Neutrophil (primary cell): ENCODE results near the gene PIEZO2.

ENCODE experiments used
- H3K27ac ChIP-seq: fragments of 200-600 bp; sonication (generic); 2 replicates; pipeline ENCODE4 v1.5.1; 2016; ENCODE audit warnings: mild to moderate bottlenecking, moderate library complexity
- H3K27me3 ChIP-seq: fragments of 200-600 bp; sonication (generic); 2 replicates; pipeline ENCODE4 v1.6.0; 2016; ENCODE audit warnings: mild to moderate bottlenecking
- H3K36me3 ChIP-seq: fragments of 200-600 bp; sonication (generic); 2 replicates; pipeline ENCODE4 v1.5.1; 2017
- H3K4me1 ChIP-seq, 2 experiments: fragments of 200-600 bp in 1 of 2; sonication (generic) in 1 of 2; 1 replicate in 1 of 2; 2 replicates in 1 of 2; pipeline versions ENCODE4 v1.5.1 to v1.6.1; 2013 to 2016; ENCODE audit warnings: low read depth in 1 of 2, low read length in 1 of 2, mild to moderate bottlenecking in 1 of 2, moderate library complexity in 1 of 2; ENCODE audit not compliant: control insufficient read depth in 1 of 2, insufficient read depth in 1 of 2
- H3K4me3 ChIP-seq, 2 experiments: fragments of 200-600 bp in 1 of 2; sonication (generic) in 1 of 2; 1 replicate in 1 of 2; 2 replicates in 1 of 2; pipeline ENCODE4 v1.5.1; 2013 to 2016; ENCODE audit warnings: low read depth in 1 of 2, low read length in 1 of 2, mild to moderate bottlenecking in 1 of 2, moderate library complexity in 1 of 2
- H3K9me3 ChIP-seq: fragments of 200-600 bp; sonication (generic); 2 replicates; pipeline ENCODE4 v1.5.1; 2016
- TF ChIP-seq, protein P1 (sequence below): fragments of 200-600 bp; sonication (generic); IDR thresholded peaks from 2 replicates; pipeline ENCODE4 v1.5.1; 2016; ENCODE audit warnings: antibody characterized with exemption

Gene PIEZO2

GRCh38 chr18:11024928-11025669 is 124.3 kb downstream of the PIEZO2 start:
- no peaks in the 10 kb centered on the region for H3K36me3 ChIP-seq
- H3K27ac ChIP-seq: no peak overlapping the region
- no peaks in the 10 kb centered on the region for H3K4me1 ChIP-seq
- TF ChIP-seq, protein P1, sequence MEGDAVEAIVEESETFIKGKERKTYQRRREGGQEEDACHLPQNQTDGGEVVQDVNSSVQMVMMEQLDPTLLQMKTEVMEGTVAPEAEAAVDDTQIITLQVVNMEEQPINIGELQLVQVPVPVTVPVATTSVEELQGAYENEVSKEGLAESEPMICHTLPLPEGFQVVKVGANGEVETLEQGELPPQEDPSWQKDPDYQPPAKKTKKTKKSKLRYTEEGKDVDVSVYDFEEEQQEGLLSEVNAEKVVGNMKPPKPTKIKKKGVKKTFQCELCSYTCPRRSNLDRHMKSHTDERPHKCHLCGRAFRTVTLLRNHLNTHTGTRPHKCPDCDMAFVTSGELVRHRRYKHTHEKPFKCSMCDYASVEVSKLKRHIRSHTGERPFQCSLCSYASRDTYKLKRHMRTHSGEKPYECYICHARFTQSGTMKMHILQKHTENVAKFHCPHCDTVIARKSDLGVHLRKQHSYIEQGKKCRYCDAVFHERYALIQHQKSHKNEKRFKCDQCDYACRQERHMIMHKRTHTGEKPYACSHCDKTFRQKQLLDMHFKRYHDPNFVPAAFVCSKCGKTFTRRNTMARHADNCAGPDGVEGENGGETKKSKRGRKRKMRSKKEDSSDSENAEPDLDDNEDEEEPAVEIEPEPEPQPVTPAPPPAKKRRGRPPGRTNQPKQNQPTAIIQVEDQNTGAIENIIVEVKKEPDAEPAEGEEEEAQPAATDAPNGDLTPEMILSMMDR: no peak
- H3K4me3 ChIP-seq: no peak overlapping the region
- H3K27me3 ChIP-seq: no peaks in the 10 kb centered on the region
- H3K9me3 ChIP-seq: no peaks in the 10 kb centered on the region

DNA sequence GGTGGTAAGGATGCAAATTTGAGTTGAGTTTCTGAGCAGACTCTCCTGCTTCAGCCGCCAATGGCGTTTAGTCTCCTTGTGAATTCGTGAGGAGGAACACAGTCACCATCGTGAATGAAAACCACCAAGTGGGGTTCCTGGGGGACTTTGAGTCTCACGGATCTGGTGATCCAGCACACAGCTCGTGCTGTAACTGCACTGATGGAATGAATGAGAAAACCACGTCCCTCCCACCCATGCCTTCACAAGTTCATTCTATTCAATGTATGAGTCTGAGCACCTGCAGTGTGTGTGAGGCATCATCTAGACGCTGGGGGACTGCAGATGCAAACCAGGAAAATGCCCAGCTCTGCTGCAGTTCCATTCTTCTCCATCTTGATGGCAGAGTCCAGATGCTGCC is 127.9 kb downstream of the PIEZO2 start:
- Histone ChIP-seq H3K36me3 (no peaks in the 10 kb centered on the region), H3K4me3 (no peak overlapping the region), H3K27me3 (no peaks in the 10 kb centered on the region), H3K9me3 (no peaks in the 10 kb centered on the region), H3K27ac (no peak overlapping the region), H3K4me1 (no peaks in the 10 kb centered on the region)
- TF ChIP-seq, protein P1: no peak

- Histone ChIP-seq H3K36me3 (no peaks in the 10 kb centered on the region), H3K9me3 (no peaks in the 10 kb centered on the region), H3K27ac (no peak overlapping the region), H3K4me3 (no peak overlapping the region), H3K27me3 (no peaks in the 10 kb centered on the region), H3K4me1 (no peaks in the 10 kb centered on the region)
- TF ChIP-seq, protein P1: no peak
Measured at GRCh38 chr18:11020877-11021414, 128.4 kb downstream of the PIEZO2 start.

DNA sequence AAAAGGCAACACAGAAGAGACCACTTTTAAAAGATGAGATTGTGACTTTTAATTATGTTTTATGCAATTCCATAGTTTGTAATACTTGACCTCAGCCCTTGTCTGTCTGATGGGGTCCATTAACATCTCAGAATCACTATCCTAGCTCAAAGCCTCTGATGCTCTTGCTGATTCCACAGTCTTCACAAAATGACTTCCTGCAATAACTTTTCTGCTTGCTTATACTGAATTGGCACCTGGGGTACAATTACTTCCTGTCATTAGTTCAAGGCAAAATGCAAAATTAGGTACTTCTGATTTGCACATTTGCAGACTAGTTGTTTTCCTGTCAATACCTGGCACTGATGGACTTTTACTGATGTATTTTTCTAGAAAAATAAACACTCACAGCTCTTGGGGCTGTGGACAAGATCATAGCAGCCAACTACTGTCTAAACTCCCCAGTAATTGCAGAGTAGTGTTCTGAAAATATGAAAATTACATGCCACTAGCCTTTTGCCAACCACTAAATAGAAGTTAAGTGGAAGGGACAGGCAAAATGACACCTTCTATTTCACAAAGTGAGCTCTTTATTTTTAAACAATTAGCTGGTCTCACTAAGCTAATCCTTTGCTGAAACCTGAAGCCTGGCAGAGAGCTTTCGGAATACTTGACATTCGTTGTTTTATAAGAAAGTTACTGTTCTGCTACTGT is 129.1 kb downstream of the PIEZO2 start:
- TF ChIP-seq, protein P1: no peak
- no peaks in the 10 kb centered on the region for H3K4me1 ChIP-seq
- no peak overlapping the region for H3K27ac ChIP-seq
- no peaks in the 10 kb centered on the region for H3K36me3 ChIP-seq
- H3K9me3 ChIP-seq: no peaks in the 10 kb centered on the region
- H3K4me3 ChIP-seq: no peak overlapping the region
- no peaks in the 10 kb centered on the region for H3K27me3 ChIP-seq

DNA sequence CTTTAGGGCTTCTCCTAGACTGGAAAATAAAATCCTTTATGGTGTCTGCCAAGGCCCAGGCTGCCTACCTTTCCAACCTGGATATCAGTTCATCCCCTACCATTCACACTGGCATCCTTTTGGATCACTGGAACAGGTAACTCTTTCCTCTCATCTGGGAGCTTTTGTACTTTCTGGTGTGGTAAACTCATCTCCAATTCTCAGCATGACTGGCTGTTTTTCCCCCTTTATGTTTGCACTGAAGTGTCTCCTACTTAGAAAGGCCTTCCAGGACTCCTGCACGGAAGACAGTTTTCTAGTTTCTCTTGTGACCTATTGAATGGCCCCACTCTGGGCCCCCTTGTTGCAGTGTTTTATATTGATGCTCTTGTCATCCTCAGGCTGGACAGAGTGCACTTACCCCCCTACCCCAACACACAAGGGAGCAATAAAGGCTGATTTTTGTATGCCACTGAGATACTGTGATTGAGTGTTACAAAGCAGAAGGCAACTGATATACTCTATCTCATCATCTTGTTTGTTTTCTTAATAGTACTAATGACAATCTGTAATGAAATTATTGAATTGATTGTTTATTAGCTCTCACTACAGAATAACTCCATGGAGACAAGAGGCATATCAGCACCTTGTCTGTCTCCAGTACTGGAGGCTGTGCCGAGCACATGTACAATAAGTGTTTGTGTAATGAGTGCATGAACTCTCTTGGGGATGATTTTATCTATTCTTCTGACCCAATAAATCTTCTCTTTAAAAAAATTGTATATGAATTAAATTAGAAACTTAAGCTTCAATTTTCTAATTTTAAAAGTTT is 129.9 kb downstream of the PIEZO2 start:
- no peak overlapping the region for H3K27ac ChIP-seq
- H3K4me3 ChIP-seq: no peak overlapping the region
- H3K4me1 ChIP-seq: no peaks in the 10 kb centered on the region
- H3K9me3 ChIP-seq: no peaks in the 10 kb centered on the region
- TF ChIP-seq, protein P1: no peak
- H3K36me3 ChIP-seq: no peaks in the 10 kb centered on the region
- H3K27me3 ChIP-seq: no peaks in the 10 kb centered on the region
